Uterus (tissue), 2 donors: Measurements from ENCODE around the gene TTC7B.

Source experiments
- CTCF ChIP-seq, 4 experiments: fragments of 200-600 bp in 2 of 4; fragments of 450-650 bp in 2 of 4; sonication (generic) in 2 of 4; IDR thresholded peaks; one replicate each; pipeline ENCODE4 v1.5.1; 2016 to 2019; ENCODE audit warnings: antibody characterized with exemption in 4 of 4, mild to moderate bottlenecking in 2 of 4, moderate library complexity in 1 of 4
- POLR2A ChIP-seq, 2 donors: fragments of 450-650 bp; IDR thresholded peaks; one replicate each; pipeline ENCODE4 v1.6.1; 2016; ENCODE audit warnings: antibody characterized with exemption in 2 of 2, mild to moderate bottlenecking in 1 of 2, moderate library complexity in 1 of 2

- TF ChIP-seq CTCF (IDR thresholded peaks at IDR 0.05) (no peak), POLR2A (IDR thresholded peaks at IDR 0.05) (no peak)
These were observed 157.1 kb downstream of the TTC7B start for GRCh38 chr14:90659156-90659555.
